ENCODE data around the gene BLID. TPM values are rescaled to one million over a fixed set of nuclear protein-coding genes. Genes with fewer than 3 reads are reported as not detected.

BLID gene
- total RNA-seq, 1 experiment from 2014 or later = not detected

- no CpG with 5 or more reads among the region's 14 CpGs for WGBS (ENCODE audit: extremely low coverage, insufficient read length, low lambda C conversion rate)
- H3K23ac ChIP-seq (ENCODE audit: insufficient read length, low read depth, low read length) = no peak overlapping the region
- H3K27ac ChIP-seq (ENCODE audit: insufficient read length, low read depth, low read length) = no peak overlapping the region
- H2BK20ac ChIP-seq (ENCODE audit: low read depth, low read length, poor library complexity, severe bottlenecking) = no peak overlapping the region
- TF ChIP-seq CTCF (conservative IDR thresholded peaks at IDR 0.05) = no peak
- no peak overlapping the region for H3T11ph ChIP-seq (ENCODE audit: low read length)
- H3K56ac ChIP-seq (ENCODE audit: insufficient read length, low read depth, low read length) = no peak overlapping the region
- H4K5ac ChIP-seq (ENCODE audit: insufficient read length, low read depth, low read length) = no peak overlapping the region
- no peak overlapping the region for H3K4me2 ChIP-seq (ENCODE audit: insufficient read depth, insufficient read length, low read length)
- H3K79me1 ChIP-seq (ENCODE audit: insufficient read depth, low read depth, low read length, poor library complexity, severe bottlenecking) = no peaks in the 10 kb centered on the region
- DNase-seq = no peak
- no peak overlapping the region for H2BK15ac ChIP-seq (ENCODE audit: low read depth, low read length)
- H2AK5ac ChIP-seq (ENCODE audit: insufficient read length, low read length) = no peak overlapping the region
- no peaks in the 10 kb centered on the region for H3K23me2 ChIP-seq (ENCODE audit: insufficient read length, low read depth, low read length, poor library complexity, severe bottlenecking)
- Mint-ChIP-seq H3K4me3 (no peak overlapping the region), H3K9me3 (no peaks in the 10 kb centered on the region), H3K27me3 (ENCODE audit: low read depth) (peaks cover 4% of the 10 kb centered on the region; the same call in 1 of the 2 replicates), H3K27ac (no peak overlapping the region), H3K4me1 (peaks cover 14 to 30% of the 10 kb centered on the region in 2 experiments), H3K36me3 (ENCODE audit: insufficient read depth in 1 of 3, low read depth in 3 of 3) (no peaks in the 10 kb centered on the region)
- H4K8ac ChIP-seq (replicated peaks; ENCODE audit: insufficient read length, low read depth, low read length) = no peak overlapping the region
- H4K91ac ChIP-seq (ENCODE audit: insufficient read length, low read depth, low read length) = no peak overlapping the region
- H3K4me1 ChIP-seq (ENCODE audit: insufficient read depth, low read length) = no peaks in the 10 kb centered on the region
- no peak overlapping the region for H3K4ac ChIP-seq (ENCODE audit: low read depth, low read length)
- H3K9ac ChIP-seq (ENCODE audit: extremely low read depth, insufficient read length, low read length) = no peak overlapping the region
- no peak overlapping the region for H2AFZ ChIP-seq (ENCODE audit: low read length)
- no peak overlapping the region for H2BK12ac ChIP-seq (ENCODE audit: insufficient read length, low read depth, low read length)
- H2BK120ac ChIP-seq (ENCODE audit: low read depth, low read length, poor library complexity, severe bottlenecking) = no peak overlapping the region
- H3K27me3 ChIP-seq (ENCODE audit: insufficient read depth, low read length) = no peaks in the 10 kb centered on the region
- no peaks in the 10 kb centered on the region for H4K20me1 ChIP-seq (ENCODE audit: control insufficient read depth, insufficient read depth, insufficient read length)
- no peaks in the 10 kb centered on the region for H3K79me2 ChIP-seq (ENCODE audit: insufficient read depth, low read length)
- H3K18ac ChIP-seq (ENCODE audit: insufficient read length, low read depth, low read length) = no peak overlapping the region
- H2BK5ac ChIP-seq (ENCODE audit: insufficient read length, low read length) = no peak overlapping the region
- H3K14ac ChIP-seq (ENCODE audit: insufficient read depth, low read length) = no peak overlapping the region
- H3K9me3 ChIP-seq (ENCODE audit: control insufficient read depth, low read depth, low read length) = no peaks in the 10 kb centered on the region
Measured at GRCh38 chr11:122155765-122156527, 39.9 kb upstream of the BLID start.
